Smooth muscle cell (in vitro differentiated cells): ENCODE results near the gene ANTXR2. TPM values are rescaled to one million over a fixed set of nuclear protein-coding genes. Genes with fewer than 3 reads are reported as not detected.

Experiments
- DNase-seq: peaks from one replicate; lab custom pipeline; 2025; ENCODE audit not compliant: unreplicated experiment; lab: John Stamatoyannopoulos, UW
- H2AFZ ChIP-seq: fragments of 200-600 bp; sonication (generic); 2 replicates; pipeline ENCODE4 v1.6.0; 2016; ENCODE audit warnings: antibody characterized with exemption, low read depth, mild to moderate bottlenecking
- H3F3A ChIP-seq: fragments of 200-600 bp; sonication (generic); 2 replicates; pipeline ENCODE4 v1.6.0; 2017; ENCODE audit warnings: antibody characterized with exemption, low read depth
- H3K27ac ChIP-seq: fragments of 200-600 bp; sonication (generic); 2 replicates; pipeline ENCODE4 v1.5.1; 2016; ENCODE audit warnings: low read depth, mild to moderate bottlenecking
- H3K27me3 ChIP-seq: fragments of 200-600 bp; sonication (generic); 2 replicates; pipeline ENCODE4 v1.6.1; 2016; ENCODE audit warnings: low read depth, mild to moderate bottlenecking
- H3K36me3 ChIP-seq: fragments of 200-600 bp; sonication (generic); 2 replicates; pipeline ENCODE4 v1.5.1; 2016; ENCODE audit warnings: low read depth
- H3K4me1 ChIP-seq: fragments of 200-600 bp; sonication (generic); 2 replicates; pipeline ENCODE4 v1.5.1; 2016; ENCODE audit warnings: low read depth
- H3K4me2 ChIP-seq: fragments of 200-600 bp; sonication (generic); 2 replicates; pipeline ENCODE4 v1.6.0; 2016; ENCODE audit warnings: mild to moderate bottlenecking
- H3K4me3 ChIP-seq: fragments of 200-600 bp; sonication (generic); 2 replicates; pipeline ENCODE4 v1.5.1; 2016; ENCODE audit warnings: mild to moderate bottlenecking
- H3K79me2 ChIP-seq: fragments of 200-600 bp; sonication (generic); 2 replicates; pipeline ENCODE4 v1.6.0; 2016; ENCODE audit warnings: low read depth, mild to moderate bottlenecking
- H3K9ac ChIP-seq: fragments of 200-600 bp; sonication (generic); 2 replicates; pipeline ENCODE4 v1.6.0; 2016; ENCODE audit warnings: low read depth
- H3K9me3 ChIP-seq: fragments of 200-600 bp; sonication (generic); replicated peaks from 2 replicates; pipeline ENCODE4 v1.5.1; 2016; ENCODE audit warnings: low read depth
- H4K20me1 ChIP-seq: fragments of 200-600 bp; sonication (generic); 2 replicates; pipeline ENCODE4 v1.6.0; 2016; ENCODE audit warnings: low read depth
- CTCF ChIP-seq: fragments of 200-600 bp; sonication (generic); IDR thresholded peaks from 2 replicates; pipeline ENCODE4 v1.5.1; 2017; ENCODE audit warnings: borderline replicate concordance, mild to moderate bottlenecking, antibody characterized with exemption; ENCODE audit not compliant: insufficient read depth, poor library complexity, severe bottlenecking
- WGBS: methylation state at CpG from one replicate; pipeline ENCODE4 v1.1.7; 2016; ENCODE audit warnings: low lambda C conversion rate; 5-methylcytosine and 5-hydroxymethylcytosine counted together
- polyA plus RNA-seq: library from polyadenylated mRNA; unstranded; fragments of >200 nt; fragmentation: Nextera tagmentation; extraction: Ambion mirVana; gene quantifications from 2 replicates; pipeline ENCODE4 v1.2.1, GENCODE V29; 2016
- total RNA-seq: library from RNA; depleted of rRNA; stranded (reverse); fragments of >200 nt; gene quantifications from 2 replicates; pipeline ENCODE4 v1.2.3, GENCODE V29; 2014

The ANTXR2 gene
- total and polyA plus RNA-seq, 2 experiments from 2014 or later, result 67.6 to 74.5 TPM

- no peak for DNase-seq
- WGBS, result 79% methylated on average over 3 of the region's 3 CpGs
- no peak for TF ChIP-seq CTCF
- Histone ChIP-seq H3K27ac (no peak overlapping the region), H4K20me1 (no peaks in the 10 kb centered on the region), H3K4me3 (no peak overlapping the region), H3K4me2 (no peak overlapping the region), H3K9me3 (no peaks in the 10 kb centered on the region), H2AFZ (no peak overlapping the region), H3K79me2 (no peaks in the 10 kb centered on the region), H3F3A (no peaks in the 10 kb centered on the region), H3K27me3 (peaks cover 12% of the 10 kb centered on the region), H3K36me3 (no peaks in the 10 kb centered on the region), H3K9ac (no peak overlapping the region), H3K4me1 (peaks cover 6% of the 10 kb centered on the region)
Observed at GRCh38 chr4:80093563-80093962, 20.5 kb upstream of the ANTXR2 start.

- Histone ChIP-seq H3K79me2 (no peaks in the 10 kb centered on the region), H3K9me3 (no peaks in the 10 kb centered on the region), H2AFZ (no peak overlapping the region), H3K4me2 (no peak overlapping the region), H3K4me3 (no peak overlapping the region), H3K27ac (no peak overlapping the region), H3K9ac (no peak overlapping the region), H3K36me3 (no peaks in the 10 kb centered on the region), H3F3A (no peaks in the 10 kb centered on the region), H4K20me1 (no peaks in the 10 kb centered on the region), H3K4me1 (peaks cover 5% of the 10 kb centered on the region), H3K27me3 (peaks cover 12% of the 10 kb centered on the region)
- no peak for DNase-seq
- WGBS, result 96% methylated on average over 1 of the region's 1 CpG
- TF ChIP-seq CTCF, result no peak
Observed at GRCh38 chr4:80092847-80093246, 19.8 kb upstream of the ANTXR2 start.

- Histone ChIP-seq H3K79me2 (no peaks in the 10 kb centered on the region), H3K9ac (no peak overlapping the region), H2AFZ (no peak overlapping the region), H3K27ac (no peak overlapping the region), H3K4me3 (no peak overlapping the region), H3F3A (no peaks in the 10 kb centered on the region), H3K4me1 (no peaks in the 10 kb centered on the region), H3K27me3 (peaks cover 12% of the 10 kb centered on the region), H3K9me3 (no peaks in the 10 kb centered on the region), H4K20me1 (no peaks in the 10 kb centered on the region), H3K4me2 (no peak overlapping the region), H3K36me3 (no peaks in the 10 kb centered on the region)
- TF ChIP-seq CTCF, result no peak
- no peak for DNase-seq
- WGBS, result 85% methylated on average over 2 of the region's 2 CpGs
Observed at GRCh38 chr4:80092088-80092487, 19.1 kb upstream of the ANTXR2 start.

- H3K79me2 ChIP-seq, result no peaks in the 10 kb centered on the region
- no peak overlapping the region for H2AFZ ChIP-seq
- H3K27me3 ChIP-seq, result peaks cover 12% of the 10 kb centered on the region
- TF ChIP-seq CTCF, result no peak
- H3K4me1 ChIP-seq, result no peaks in the 10 kb centered on the region
- H3K27ac ChIP-seq, result no peak overlapping the region
- H3K9ac ChIP-seq, result no peak overlapping the region
- no peaks in the 10 kb centered on the region for H4K20me1 ChIP-seq
- 86% methylated on average over 2 of the region's 2 CpGs for WGBS
- H3K4me3 ChIP-seq, result no peak overlapping the region
- no peaks in the 10 kb centered on the region for H3K36me3 ChIP-seq
- no peaks in the 10 kb centered on the region for H3F3A ChIP-seq
- DNase-seq, result no peak
- H3K4me2 ChIP-seq, result no peak overlapping the region
- no peaks in the 10 kb centered on the region for H3K9me3 ChIP-seq
Observed at GRCh38 chr4:80091688-80092087, 18.7 kb upstream of the ANTXR2 start.
